NCI-H446 treated with DMSO at 0.1 percent for 48 hours (cell line): ENCODE data around the gene SCN11A.
"Not testable (repeated sequence)": the region's sequence is repeated elsewhere in the genome, so short reads cannot be mapped to it uniquely, and the experiment has no call there.

Experiments used
- DNase-seq: peaks from one replicate; lab custom pipeline; 2025; lab: John Stamatoyannopoulos, UW

SCN11A gene

GRCh38 chr3:39065197-39065596, 13.5 kb upstream of the SCN11A start:
- DNase-seq: no peak

DNA sequence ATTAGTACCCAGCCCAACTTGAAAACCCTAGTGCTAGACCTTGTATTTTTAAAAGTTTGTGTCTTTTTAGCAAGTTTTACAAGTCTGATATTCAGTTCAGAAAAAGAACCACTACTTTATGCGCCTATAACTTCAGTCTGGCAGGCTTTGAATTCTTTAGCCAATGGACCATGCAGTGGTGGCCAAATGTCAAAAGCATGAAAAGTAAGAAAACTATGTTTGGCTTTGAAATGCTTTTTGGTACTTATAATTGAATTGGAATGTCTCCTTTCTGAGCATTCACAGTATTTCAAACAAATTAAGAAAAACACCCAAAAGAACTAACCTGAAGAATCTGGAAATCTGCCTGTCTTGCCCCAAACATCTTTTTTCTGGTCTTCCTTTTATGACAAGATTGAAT, 12.9 kb upstream of the SCN11A start:
- no peak for DNase-seq

DNA sequence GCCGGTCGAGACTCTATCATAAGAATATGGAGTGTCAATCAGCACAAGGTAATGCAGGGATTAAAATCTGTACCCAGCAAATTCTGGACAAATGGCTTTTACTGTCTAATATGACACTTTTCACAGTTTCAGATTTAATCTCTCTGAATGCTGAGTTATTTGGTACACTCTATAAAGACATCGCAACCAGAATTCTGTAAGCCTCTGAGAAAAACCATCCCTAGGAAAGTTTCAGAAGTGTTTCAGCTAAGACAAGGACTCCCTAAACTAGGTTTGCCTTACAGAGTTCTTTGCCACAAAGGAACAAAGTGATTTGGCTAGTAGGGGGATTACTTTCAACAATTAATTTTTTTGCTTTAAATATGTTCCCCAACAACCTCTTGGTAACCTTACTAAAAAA, 11.4 kb upstream of the SCN11A start:
- no peak for DNase-seq

- no peak for DNase-seq
These were observed 10.4 kb upstream of the SCN11A start for GRCh38 chr3:39062180-39062579.

DNA sequence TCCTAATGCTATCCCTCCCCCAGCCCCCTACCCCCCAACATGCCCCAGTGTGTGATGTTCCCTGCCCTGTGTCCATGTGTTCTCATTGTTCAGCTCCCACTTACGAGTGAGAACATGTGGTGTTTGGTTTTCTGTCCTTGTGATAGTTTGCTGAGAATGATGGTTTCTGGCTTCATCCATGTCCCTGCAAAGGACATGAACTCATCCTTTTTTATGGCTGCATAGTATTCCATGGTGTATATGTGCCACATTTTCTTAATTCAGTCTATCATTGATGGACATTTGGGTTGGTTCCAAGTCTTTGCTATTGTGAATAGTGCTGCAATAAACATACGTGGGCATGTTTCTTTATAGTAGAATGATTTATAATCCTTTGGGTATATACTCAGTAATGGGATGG, 9.5 kb upstream of the SCN11A start:
- not testable (repeated sequence) for DNase-seq

DNA sequence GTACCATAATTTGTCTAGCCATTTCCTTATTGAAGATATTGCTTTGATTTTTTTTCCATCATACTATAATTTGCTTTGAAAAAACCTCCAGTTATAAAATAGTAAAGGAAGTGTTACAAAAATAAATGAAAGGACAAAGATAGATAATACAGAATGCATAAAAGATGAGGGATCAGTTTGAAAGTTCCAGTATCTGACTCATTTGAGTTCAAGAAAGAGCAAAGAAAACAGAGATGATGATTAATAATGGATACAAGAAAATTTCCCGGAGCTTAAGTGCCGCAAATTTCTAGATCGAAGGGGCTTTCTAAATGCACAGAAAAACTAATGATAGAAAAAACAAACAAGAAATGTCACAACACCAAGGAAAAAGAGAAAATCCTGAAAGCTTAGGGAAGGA, 4.4 kb upstream of the SCN11A start:
- no peak for DNase-seq

DNA sequence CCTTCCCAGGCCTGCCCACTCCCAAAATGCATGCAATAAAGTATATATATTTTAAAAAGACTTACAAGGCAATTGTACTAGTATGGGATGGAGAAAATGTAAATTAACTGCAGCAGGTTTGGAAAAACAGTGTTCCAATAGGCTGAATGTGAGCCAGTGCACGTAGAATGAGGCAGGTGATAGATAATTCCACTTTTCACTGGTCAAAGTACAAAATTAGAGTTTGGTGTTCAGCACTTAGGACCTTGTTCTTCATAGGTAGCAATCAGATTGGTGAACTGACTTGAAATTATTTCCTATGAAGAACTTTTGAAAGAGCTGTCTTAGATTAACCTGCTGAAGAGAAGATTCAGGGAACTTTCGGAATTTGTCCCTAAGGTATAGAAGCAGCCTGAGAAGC, 2.0 kb upstream of the SCN11A start:
- no peak for DNase-seq

DNA sequence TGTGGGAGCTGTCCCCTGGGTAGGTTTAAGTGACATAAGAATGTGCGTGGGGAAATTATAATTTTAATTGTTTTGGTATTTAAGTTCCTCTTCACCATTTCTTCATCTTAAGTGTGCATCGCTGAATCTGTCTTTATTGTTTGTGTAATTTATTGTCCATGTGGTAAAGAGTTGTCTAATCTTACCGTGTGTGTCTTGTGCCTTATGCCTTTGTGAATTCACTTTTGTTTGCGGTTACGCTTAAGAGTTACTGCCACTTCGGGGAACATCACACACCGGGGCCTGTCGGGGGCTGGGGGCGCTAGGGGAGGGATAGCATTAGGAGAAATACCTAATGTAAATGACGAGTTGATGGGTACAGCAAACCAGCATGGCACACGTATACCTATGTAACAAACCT, 839 bp upstream of the SCN11A start:
- no peak for DNase-seq

- DNase-seq: no peak
These were observed 1.7 kb downstream of the SCN11A start for GRCh38 chr3:39050029-39050428.

- no peak for DNase-seq
These were observed 13.6 kb downstream of the SCN11A start for GRCh38 chr3:39038165-39038564.

DNA sequence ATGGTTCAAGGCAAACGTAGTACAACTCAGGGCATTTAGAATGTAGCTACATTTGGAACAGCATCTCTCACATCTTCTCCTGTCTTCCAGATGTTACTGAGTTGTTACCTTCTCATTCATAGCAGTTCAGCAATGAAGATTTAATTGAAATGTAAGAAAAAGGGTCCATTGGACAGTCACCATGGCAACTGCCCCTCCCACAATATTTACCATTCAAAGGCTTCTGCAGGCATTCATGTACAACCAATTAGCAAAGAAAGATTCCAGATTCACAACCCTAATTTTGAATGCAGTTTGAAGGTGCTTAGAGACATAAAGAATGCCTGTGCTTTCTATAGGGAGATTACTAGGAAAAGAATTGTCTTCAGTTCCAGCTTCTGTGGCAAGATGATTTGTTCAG, 22.2 kb downstream of the SCN11A start:
- no peak for DNase-seq

DNA sequence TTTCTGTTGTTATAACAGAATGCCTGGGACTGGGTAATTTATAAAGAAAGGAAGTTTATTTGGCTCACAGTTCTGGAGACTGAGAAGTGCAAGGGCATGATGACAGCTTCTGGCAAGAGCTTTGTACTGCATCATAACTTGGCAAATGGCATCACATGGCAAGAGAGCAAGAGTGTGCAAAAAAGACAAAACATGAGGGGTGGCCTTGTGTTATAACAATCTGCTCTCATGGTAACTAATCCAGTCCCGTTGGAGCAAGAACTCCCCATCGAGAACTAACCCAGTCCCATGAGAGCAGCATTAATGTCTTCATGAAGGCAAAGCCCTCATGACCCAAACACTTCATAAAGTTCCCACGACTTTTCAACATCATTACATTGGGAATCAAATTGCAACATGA, 23.2 kb downstream of the SCN11A start:
- no peak for DNase-seq

DNA sequence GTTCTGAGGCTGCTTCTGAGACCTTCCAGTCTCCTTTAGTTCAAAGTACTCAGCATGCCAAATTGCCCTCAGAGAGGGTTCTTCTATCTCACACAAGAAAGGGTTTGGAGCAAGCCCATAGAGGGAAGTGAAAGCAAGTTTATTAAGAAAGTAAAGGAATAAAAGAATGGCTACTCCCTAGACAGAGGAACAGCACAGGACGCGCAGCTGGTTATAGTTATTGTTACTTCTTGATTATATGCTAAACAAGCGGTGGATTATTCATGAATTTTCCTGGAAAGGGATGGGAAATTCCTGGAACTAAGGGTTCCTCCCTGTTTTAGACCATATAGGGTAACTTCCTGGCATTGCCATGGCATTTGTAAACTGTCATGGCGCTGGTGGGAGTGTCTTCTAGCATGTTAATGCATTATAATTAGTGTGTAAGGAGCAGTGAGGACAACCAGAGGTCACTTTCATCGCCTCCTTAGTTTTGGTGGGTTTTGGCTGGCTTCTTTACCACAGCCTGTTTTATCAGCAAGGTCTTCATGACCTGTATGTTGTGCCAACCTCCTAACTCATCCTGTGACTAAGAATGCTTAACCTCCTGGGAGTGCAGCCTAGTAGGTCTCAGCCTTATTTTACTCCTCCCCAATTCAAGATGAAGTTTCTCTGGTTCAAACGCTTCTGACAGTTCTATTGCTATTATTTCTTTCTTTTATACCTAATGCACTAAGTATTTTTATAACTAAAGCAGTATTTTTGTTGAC, 26.3 kb downstream of the SCN11A start:
- DNase-seq: no peak

DNA sequence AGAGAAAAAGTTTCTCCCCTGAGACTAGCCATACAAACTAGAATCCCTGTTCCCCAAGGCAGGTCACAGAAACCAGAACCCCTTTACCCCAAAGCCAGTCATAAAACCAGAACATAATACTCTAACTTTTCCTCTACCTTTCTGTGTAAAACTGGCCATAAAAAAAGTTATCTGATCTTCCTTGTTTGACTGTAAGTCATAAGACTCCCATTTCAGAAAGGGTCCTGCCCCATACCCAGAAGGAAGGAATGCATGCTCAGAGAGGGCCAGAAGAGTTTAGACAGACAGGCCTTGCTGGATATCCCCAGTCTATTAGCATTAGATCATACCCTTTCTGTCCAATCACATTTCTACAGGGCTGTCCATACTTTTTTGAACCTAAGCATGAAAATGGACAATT, 27.2 kb downstream of the SCN11A start:
- DNase-seq: no peak

GRCh38 chr3:39022286-39022630, 29.5 kb downstream of the SCN11A start:
- no peak for DNase-seq

GRCh38 chr3:39021465-39022285, 30.1 kb downstream of the SCN11A start:
- no peak for DNase-seq

- no peak for DNase-seq
These were observed 30.7 kb downstream of the SCN11A start for GRCh38 chr3:39021029-39021428.

DNA sequence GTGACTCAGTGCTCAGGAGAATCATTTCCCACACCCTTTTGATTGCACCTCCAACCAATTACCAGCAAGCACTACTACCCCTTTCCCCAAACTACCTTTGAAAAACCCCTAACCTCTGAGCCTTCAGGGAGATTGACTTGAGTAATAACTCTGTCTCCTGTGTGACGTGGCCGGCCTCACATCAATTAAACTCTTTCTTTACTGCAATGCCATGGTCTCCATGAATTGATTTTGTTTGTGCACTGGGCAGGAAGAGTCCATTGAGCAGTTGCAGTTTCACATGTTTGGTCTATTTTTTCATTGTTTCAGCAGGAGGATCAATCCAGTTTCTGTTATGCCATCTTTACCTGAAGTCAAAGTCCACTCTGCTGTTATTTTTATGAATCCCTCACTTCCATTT, 32.4 kb downstream of the SCN11A start:
- DNase-seq: no peak

DNA sequence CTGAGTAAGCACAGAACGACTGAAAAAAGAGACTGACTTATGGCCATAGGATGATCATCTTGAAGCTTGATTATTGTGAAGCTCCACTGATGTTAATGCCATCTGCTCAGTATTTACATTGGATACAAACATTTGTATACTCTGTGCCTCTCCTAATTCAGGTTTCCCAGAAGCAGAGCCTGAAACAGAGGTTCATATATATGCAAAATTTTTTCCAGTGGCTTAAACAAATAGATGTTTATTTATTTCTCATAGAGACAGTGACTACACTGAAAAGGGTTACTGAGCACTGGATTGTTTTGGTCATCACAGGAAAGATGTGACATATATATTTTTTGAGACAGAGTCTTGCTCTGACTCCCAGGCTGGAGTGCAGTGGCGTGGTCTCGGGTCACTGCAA, 36.3 kb downstream of the SCN11A start:
- DNase-seq: no peak

DNA sequence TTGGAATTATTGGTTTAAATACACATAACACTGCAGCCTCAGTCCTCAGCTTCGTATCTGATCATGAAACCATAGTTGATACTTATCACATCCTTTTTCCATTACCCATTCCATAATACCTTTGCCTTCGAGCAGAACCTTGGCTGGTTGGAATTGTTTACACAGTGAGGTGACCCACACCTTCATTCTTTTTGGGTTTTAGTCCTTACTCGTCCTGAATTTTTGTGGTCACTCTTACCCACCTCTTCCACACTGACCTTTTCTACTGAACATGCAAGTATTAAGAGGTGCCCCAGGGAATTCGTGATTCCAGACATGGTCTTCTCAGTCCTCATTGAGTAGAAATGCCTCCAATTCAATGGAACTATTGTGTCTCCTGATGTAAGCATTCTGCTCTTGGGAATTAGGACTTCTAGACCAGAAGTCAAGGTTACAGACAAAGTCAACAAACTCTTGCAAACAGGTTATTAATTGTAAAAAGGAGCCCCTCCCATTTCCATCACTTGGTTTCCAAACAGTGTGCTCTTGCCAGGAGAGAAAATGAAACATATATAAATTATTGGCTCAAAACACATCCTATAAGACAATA, 37.7 kb downstream of the SCN11A start:
- no peak for DNase-seq

- DNase-seq: no peak
These were observed 38.5 kb downstream of the SCN11A start for GRCh38 chr3:39013289-39013688.

GRCh38 chr3:39011191-39011736, 40.5 kb downstream of the SCN11A start:
- DNase-seq: no peak

DNA sequence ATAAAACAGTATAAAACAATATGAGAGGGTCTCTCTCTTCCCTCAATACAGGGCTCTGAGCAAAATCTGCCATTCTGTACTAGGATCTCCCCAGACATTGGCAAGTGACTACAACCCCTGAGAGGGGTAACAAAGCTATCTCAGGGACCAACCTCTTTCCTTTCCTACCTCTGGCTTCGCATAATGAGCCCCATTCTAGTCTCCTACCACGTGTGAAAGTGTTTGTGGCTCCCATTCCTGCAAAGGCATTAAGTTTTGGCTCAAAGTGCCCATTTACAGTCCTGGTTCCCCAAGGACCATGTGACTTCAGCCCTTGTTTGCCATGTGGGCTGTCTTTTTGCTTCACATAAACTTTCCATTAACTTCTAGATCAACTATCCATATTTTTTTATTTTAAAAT, 46.4 kb downstream of the SCN11A start:
- DNase-seq: no peak
